AG09309 (cell line): ENCODE data around the gene BMI1.
A peak's percentile ranks its signal among the peaks of the same experiment; 100 is the strongest.

ENCODE experiments used
- DNase-seq: peaks from one replicate; pipeline ENCODE4 v3.0.0-alpha.2; 2010; ENCODE audit warnings: low read depth
- H3K4me3 ChIP-seq: 2 replicates; pipeline ENCODE4 v1.5.1; 2011; ENCODE audit warnings: mild to moderate bottlenecking, low read depth, low read length, moderate library complexity; ENCODE audit not compliant: control insufficient read depth
- TF ChIP-seq, protein P1 (sequence below): IDR thresholded peaks from 2 replicates; pipeline ENCODE4 v1.5.1; 2011; ENCODE audit warnings: mild to moderate bottlenecking, low read depth, low read length, inconsistent platforms; ENCODE audit not compliant: insufficient read depth, control insufficient read depth; ENCODE audit errors: missing control alignments

The BMI1 gene

GRCh38 chr10:22310928-22311327 lies 10.0 kb upstream of the BMI1 start:
- TF ChIP-seq, protein P1, sequence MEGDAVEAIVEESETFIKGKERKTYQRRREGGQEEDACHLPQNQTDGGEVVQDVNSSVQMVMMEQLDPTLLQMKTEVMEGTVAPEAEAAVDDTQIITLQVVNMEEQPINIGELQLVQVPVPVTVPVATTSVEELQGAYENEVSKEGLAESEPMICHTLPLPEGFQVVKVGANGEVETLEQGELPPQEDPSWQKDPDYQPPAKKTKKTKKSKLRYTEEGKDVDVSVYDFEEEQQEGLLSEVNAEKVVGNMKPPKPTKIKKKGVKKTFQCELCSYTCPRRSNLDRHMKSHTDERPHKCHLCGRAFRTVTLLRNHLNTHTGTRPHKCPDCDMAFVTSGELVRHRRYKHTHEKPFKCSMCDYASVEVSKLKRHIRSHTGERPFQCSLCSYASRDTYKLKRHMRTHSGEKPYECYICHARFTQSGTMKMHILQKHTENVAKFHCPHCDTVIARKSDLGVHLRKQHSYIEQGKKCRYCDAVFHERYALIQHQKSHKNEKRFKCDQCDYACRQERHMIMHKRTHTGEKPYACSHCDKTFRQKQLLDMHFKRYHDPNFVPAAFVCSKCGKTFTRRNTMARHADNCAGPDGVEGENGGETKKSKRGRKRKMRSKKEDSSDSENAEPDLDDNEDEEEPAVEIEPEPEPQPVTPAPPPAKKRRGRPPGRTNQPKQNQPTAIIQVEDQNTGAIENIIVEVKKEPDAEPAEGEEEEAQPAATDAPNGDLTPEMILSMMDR = no peak
- H3K4me3 ChIP-seq = no peak overlapping the region
- DNase-seq = no peak

GRCh38 chr10:22314852-22315251 lies 6.0 kb upstream of the BMI1 start:
- no peak for DNase-seq
- TF ChIP-seq, protein P1 = no peak
- H3K4me3 ChIP-seq = no peak overlapping the region

DNA sequence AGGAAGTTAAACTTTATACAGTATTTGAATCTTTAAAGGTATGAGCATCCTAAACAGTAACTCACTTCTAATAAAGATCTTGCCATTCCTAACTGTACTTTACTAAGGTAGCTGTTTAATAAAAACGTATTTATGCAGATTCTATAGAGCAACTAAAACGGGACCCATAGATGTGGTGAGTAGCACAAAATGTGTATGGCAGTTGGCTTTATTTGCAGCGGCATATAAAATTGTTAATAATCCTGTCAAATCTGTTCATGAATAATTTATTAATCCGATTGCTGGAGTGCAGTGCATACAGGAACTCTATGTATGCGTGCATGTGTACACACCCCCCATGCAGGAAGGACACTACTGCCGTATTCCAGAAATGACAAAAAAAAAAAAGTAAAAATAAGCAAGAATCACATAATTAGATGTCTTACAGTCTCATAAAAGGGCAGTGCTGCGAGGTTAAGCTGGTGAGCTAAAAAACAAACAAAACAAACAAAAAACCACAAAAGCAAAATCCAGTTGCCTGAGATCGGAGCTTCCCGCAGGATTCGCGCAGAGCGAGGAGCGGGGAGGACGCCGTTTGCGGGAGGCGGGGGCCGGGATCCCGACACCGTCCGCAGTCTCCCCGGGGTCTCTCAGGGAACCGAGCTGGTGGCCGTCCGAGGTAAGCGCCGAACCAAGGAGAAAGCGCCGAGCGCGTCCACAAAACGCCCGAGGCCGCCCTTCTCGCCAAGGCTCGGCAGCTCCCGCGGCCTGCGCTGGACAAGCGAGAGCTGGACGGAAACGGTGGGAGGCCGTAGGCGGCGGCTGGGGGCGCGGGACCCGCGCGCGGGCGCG lies 5.2 kb upstream of the BMI1 start:
- TF ChIP-seq, protein P1 = no peak
- H3K4me3 ChIP-seq = peak overlapping the region; percentile 80
- no peak for DNase-seq

DNA sequence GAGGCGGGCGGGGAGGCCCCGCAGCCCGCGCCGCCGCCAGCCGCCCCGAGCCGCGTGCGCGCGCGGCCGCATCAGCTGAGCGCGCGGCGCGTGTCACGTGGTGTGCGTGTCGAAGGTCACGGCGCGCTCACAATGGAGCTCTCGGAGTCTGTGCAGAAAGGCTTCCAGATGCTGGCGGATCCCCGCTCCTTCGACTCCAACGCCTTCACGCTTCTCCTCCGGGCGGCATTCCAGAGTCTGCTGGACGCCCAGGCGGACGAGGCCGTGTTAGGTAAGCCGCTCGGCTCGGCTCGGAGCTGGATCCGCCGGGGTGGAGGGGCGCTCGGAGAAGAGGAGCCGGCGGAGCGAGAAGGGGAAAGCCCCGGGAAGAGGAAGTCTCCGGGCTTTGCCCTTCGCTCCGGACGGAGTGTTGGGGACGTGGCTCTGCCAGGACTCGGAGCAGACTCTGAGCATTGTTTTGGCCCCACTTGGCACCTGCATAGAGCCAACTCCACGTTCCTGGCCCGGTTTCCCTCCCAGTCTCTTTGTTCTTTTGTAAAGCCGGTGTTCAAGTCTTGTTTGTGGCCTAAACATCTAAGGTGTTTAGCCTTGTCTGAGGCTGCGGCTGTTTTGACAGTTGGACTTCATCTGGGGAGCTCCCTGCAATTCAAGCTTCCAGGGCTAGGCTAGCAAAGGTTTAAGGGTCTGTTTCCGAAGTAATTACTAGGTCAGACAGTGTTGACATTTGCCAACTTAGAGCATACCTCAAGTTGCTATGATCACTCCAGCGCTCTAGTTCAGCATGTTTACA lies 4.4 kb upstream of the BMI1 start, which contains the start of gene COMMD3:
TSS of gene COMMD3 (plus strand) at position 103 of the 790 bp plus-strand sequence. CDS start at position 133, 30 bp downstream.
- TF ChIP-seq, protein P1 = no peak
- DNase-seq = no peak
- H3K4me3 ChIP-seq = peak within 1 kb of the TSS; percentile 80

GRCh38 chr10:22317076-22317370 lies 3.9 kb upstream of the BMI1 start:
- DNase-seq = no peak

More at GRCh38 chr10:22317076-22317370, 3.9 kb upstream of the BMI1 start:
- peak overlapping the region; percentile 80 for H3K4me3 ChIP-seq
- TF ChIP-seq, protein P1 = no peak
